HepG2 (cell line): Measurements from ENCODE around the gene OR7A10. TPM values are rescaled to one million over a fixed set of nuclear protein-coding genes. Genes with fewer than 3 reads are reported as not detected.

Experiments
- ATAC-seq: fragments of 200-7000 bp; cut with Tn5 transposase; 3 replicates; pipeline ENCODE4 v1.9.1; 2020; ENCODE audit warnings: mild to moderate bottlenecking, moderate library complexity
- BruUV-seq: library from RNA; stranded (reverse); fragments of 400-500 nt; replicated peaks from 2 replicates; lab custom pipeline; 2021; lab: Mats Ljungman, UMichigan
- CTCF ChIA-PET: fragments of 300-600 bp; formaldehyde crosslinking; extraction: SDS; loops from one replicate; lab custom pipeline; 2021; ENCODE audit warnings: low total read pairs, inconsistent platforms, low intra/inter-chr PET ratio; lab: Yijun Ruan, JAX
- POLR2A ChIA-PET: fragments of 350-600 bp; sonication (Branson Sonifier 250); formaldehyde crosslinking; loops from one replicate; lab custom pipeline; 2020; ENCODE audit warnings: antibody characterized with exemption, inconsistent platforms; lab: Yijun Ruan, JAX
- DNase-seq: peaks from one replicate; pipeline ENCODE4 v3.0.0-alpha.2; 2015; ENCODE audit warnings: low spot score
- FAIRE-seq: peaks from 3 replicates; lab custom pipeline; 2011; peaks lifted over from hg19 to GRCh38; lab: Jason Lieb, UNC
- H2AFZ ChIP-seq: one replicate; pipeline ENCODE4 v1.6.1; 2011; ENCODE audit warnings: low read length, inconsistent platforms
- H3K27ac ChIP-seq: fragments of 300-600 bp; 3 replicates; pipeline ENCODE4 v1.8.0; 2011; ENCODE audit warnings: mixed run types, mild to moderate bottlenecking, mixed read lengths, low read length, inconsistent platforms; ENCODE audit not compliant: insufficient read depth; ENCODE audit errors: extremely low read length
- H3K27me3 ChIP-seq, 2 experiments: fragments of 200-600 bp in 1 of 2; 2 replicates in 1 of 2; 3 replicates in 1 of 2; pipeline versions ENCODE4 v1.6.0 to v1.8.0; 2011; ENCODE audit warnings: low read length in 2 of 2, mild to moderate bottlenecking in 2 of 2, moderate library complexity in 2 of 2, inconsistent platforms in 1 of 2; ENCODE audit not compliant: insufficient read depth in 2 of 2, control insufficient read depth in 1 of 2
- H3K36me3 ChIP-seq, 2 experiments: fragments of 200-600 bp in 1 of 2; replicated peaks in 1 of 2; 2 replicates in 1 of 2; 3 replicates in 1 of 2; pipeline versions ENCODE4 v1.5.1 to v1.8.0; 2011; ENCODE audit warnings: low read length in 2 of 2, inconsistent platforms in 1 of 2; ENCODE audit not compliant: insufficient read depth in 2 of 2, control insufficient read depth in 1 of 2
- H3K4me1 ChIP-seq: 2 replicates; pipeline ENCODE4 v1.5.1; 2012; ENCODE audit warnings: low read length, inconsistent platforms; ENCODE audit not compliant: insufficient read depth
- H3K4me2 ChIP-seq: 2 replicates; pipeline ENCODE4 v1.6.0; 2011; ENCODE audit warnings: low read depth, low read length, inconsistent platforms
- H3K4me3 ChIP-seq, 3 experiments: fragments of 200-600 bp in 1 of 3; sonication (generic), shearing (Covaris generic) in 1 of 3; replicated peaks in 1 of 3; 2 replicates each; pipeline ENCODE4 v1.5.1; 2011 to 2016; ENCODE audit warnings: low read length in 3 of 3, inconsistent platforms in 2 of 3, low read depth in 2 of 3, mild to moderate bottlenecking in 2 of 3, control low read depth in 1 of 3, mixed read lengths in 1 of 3; ENCODE audit not compliant: insufficient read depth in 1 of 3
- H3K79me2 ChIP-seq: one replicate; pipeline ENCODE4 v1.6.1; 2011; ENCODE audit warnings: low read length, inconsistent platforms; ENCODE audit not compliant: insufficient read depth
- H3K9ac ChIP-seq: 2 replicates; pipeline ENCODE4 v1.6.0; 2011; ENCODE audit warnings: mild to moderate bottlenecking, low read depth, low read length, inconsistent platforms; ENCODE audit not compliant: insufficient read depth
- H3K9me3 ChIP-seq: 2 replicates; pipeline ENCODE4 v1.5.1; 2012; ENCODE audit warnings: mild to moderate bottlenecking, low read length
- H4K20me1 ChIP-seq: 2 replicates; pipeline ENCODE4 v1.6.0; 2011; ENCODE audit warnings: inconsistent platforms, mild to moderate bottlenecking, low read length, moderate library complexity; ENCODE audit not compliant: insufficient read depth
- BORCS8-MEF2B ChIP-seq: sonication (generic); formaldehyde crosslinking; IDR thresholded peaks from 2 replicates; pipeline ENCODE4 v1.8.0; 2022; ENCODE audit warnings: mild to moderate bottlenecking, missing genetic modification reagents
- CHCHD3 ChIP-seq: sonication (generic); formaldehyde crosslinking; IDR thresholded peaks from 2 replicates; pipeline ENCODE4 v1.8.0; 2022; ENCODE audit warnings: mild to moderate bottlenecking, missing genetic modification reagents, moderate library complexity
- HNRNPLL ChIP-seq: fragments of 200-400 bp; formaldehyde crosslinking; IDR thresholded peaks from 2 replicates; pipeline ENCODE4 v1.6.1; 2017; ENCODE audit warnings: mild to moderate bottlenecking, low read depth, low read length; ENCODE audit not compliant: poor library complexity, severe bottlenecking
- PRMT3 ChIP-seq: sonication (generic); formaldehyde crosslinking; IDR thresholded peaks from 2 replicates; pipeline ENCODE4 v1.8.1; 2022; ENCODE audit warnings: low read depth, mild to moderate bottlenecking, moderate library complexity, missing genetic modification reagents, borderline replicate concordance
- ZC3H13 ChIP-seq: sonication (generic); formaldehyde crosslinking; IDR thresholded peaks from 2 replicates; pipeline ENCODE4 v1.8.1; 2023; ENCODE audit warnings: mild to moderate bottlenecking, missing genetic modification reagents, moderate library complexity
- ZNF772 ChIP-seq: sonication (generic); formaldehyde crosslinking; IDR thresholded peaks from 2 replicates; pipeline ENCODE4 v1.5.0; 2020; ENCODE audit warnings: mild to moderate bottlenecking, missing genetic modification reagents
- WGBS: methylation state at CpG from one replicate; pipeline ENCODE4 v1.1.6; 2017; ENCODE audit warnings: low lambda C conversion rate; 5-methylcytosine and 5-hydroxymethylcytosine counted together
- in situ Hi-C: cut with HindIII; loops from 2 replicates; pipeline ENCODE4 v1.10.0; 2017; ENCODE audit warnings: low pct_unique_long_range_greater_than_20kb; ENCODE audit not compliant: extremely low pct_ligation_motif_present
- intact Hi-C: fragments of 100-400 bp; cut with micrococcal nuclease; formaldehyde crosslinking; loops from one replicate; pipeline ENCODE4 v1.10.0; 2022; ENCODE audit not compliant: unreplicated experiment
- polyA plus RNA-seq, 8 experiments: library from polyadenylated mRNA; depleted of rRNA in 3 of 8; stranded (reverse) in 7 of 8; unstranded in 1 of 8; fragments of >200 nt; fragmentation: Illumina TruSeq in 4 of 8; extraction: Trizol in 4 of 8; gene quantifications; 2 replicates each; pipeline versions ENCODE4 v1.2.1 to v1.2.3, GENCODE V29; 2011 to 2016; ENCODE audit warnings: low read depth in 4 of 8, missing spikeins in 1 of 8, mixed read lengths in 1 of 8; ENCODE audit not compliant: insufficient read depth in 1 of 8
- total RNA-seq, 5 experiments: library from RNA; depleted of rRNA; stranded (reverse); fragments of >200 nt; fragmentation: Illumina TruSeq; extraction: Trizol; gene quantifications; 2 replicates each; pipeline ENCODE4 v1.2.3, GENCODE V29; 2016; ENCODE audit warnings: low read depth in 1 of 5

The OR7A10 gene
- total and polyA plus RNA-seq, 2 of the 13 experiments (the other 11 are each of a cell fraction or from before 2014, with no cell fraction given), result not detected

DNA sequence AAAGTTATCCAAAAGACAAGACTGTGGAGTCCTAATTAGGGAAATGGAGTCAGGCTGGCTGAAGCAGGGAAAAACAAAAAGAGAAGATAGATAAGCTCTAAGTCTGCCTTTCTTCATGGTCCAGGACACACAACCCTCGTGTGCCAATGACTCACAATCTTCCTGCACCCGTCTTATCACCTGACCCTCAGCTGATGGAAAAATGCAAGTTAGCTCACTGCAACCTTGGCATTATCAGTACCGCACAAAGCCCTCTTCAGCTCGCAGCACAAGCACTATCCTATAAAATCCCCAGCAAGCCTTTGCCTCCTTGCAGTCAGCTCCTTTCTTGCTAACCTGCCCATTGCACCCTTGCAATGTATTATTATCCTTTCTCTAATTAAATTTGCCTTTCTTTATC, 18.0 kb downstream of the OR7A10 start:
- Histone ChIP-seq H4K20me1 (no peaks in the 10 kb centered on the region), H3K36me3 (no peaks in the 10 kb centered on the region), H3K4me3 (no peak overlapping the region), H3K9ac (no peak overlapping the region), H3K27me3 (no peaks in the 10 kb centered on the region), H3K9me3 (no peaks in the 10 kb centered on the region), H3K4me1 (no peaks in the 10 kb centered on the region), H3K27ac (no peak overlapping the region), H2AFZ (no peak overlapping the region), H3K79me2 (no peaks in the 10 kb centered on the region), H3K4me2 (no peak overlapping the region)
- DNase-seq (no peak), ATAC-seq (no peak), FAIRE-seq (no peak)
- TF ChIP-seq PRMT3 (CRISPR knock-in tag) (no peak), ZC3H13 (CRISPR knock-in tag) (no peak), CHCHD3 (CRISPR knock-in tag) (no peak), ZNF772 (CRISPR knock-in tag) (no peak)
- intact Hi-C loops, result no loop called here
- CTCF ChIA-PET, result no interaction called here
- in situ Hi-C loops, result no loop called here
- BruUV-seq, result no TSS peak
- POLR2A ChIA-PET, result no interaction called here
- 27% methylated on average over 4 of the region's 4 CpGs for whole genome bisulfite sequencing

DNA sequence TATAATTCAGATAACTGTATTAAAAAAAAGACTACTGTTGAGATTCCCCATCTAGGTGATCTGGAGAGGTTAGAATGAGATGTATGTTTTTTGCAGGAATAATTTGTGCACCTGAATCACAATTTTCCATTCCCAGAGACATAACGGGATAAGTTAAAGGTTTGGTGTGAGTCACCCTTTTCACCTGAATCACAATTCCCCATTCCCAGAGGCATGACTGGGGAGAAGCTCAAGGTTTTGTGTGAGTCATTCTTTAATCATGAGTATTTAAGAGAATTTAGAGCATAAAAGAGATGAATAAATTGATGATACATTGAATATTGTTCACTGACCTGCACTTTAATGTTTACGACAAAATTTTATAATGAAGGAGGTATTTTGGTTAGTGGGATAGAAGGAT, 22.7 kb downstream of the OR7A10 start:
- no peak overlapping the region for H3K27ac ChIP-seq
- ChIA-PET POLR2A (no interaction called here), CTCF (no interaction called here)
- DNase-seq, result no peak
- no peak overlapping the region for H2AFZ ChIP-seq
- no peaks in the 10 kb centered on the region for H3K79me2 ChIP-seq
- BruUV-seq, result no TSS peak
- TF ChIP-seq BORCS8-MEF2B (CRISPR knock-in tag), result no peak
- TF ChIP-seq HNRNPLL, result no peak
- in situ Hi-C loops, result no loop called here
- WGBS, result 4% methylated on average over 2 of the region's 2 CpGs
- H4K20me1 ChIP-seq, result no peaks in the 10 kb centered on the region
- FAIRE-seq, result no peak
- H3K36me3 ChIP-seq, result no peaks in the 10 kb centered on the region
- no peaks in the 10 kb centered on the region for H3K27me3 ChIP-seq
- H3K9me3 ChIP-seq, result no peaks in the 10 kb centered on the region
- H3K4me3 ChIP-seq, result no peak overlapping the region
- H3K9ac ChIP-seq, result no peak overlapping the region
- intact Hi-C loops, result no loop called here
- ATAC-seq, result no peak
- H3K4me1 ChIP-seq, result no peaks in the 10 kb centered on the region
- no peak overlapping the region for H3K4me2 ChIP-seq
